GM12892 (cell line): ENCODE data around the gene PGBD5. TPM values are rescaled to one million over a fixed set of nuclear protein-coding genes. Genes with fewer than 3 reads are reported as not detected.
A peak's percentile ranks its signal among the peaks of the same experiment; 100 is the strongest.
"Not testable (repeated sequence)": the region's sequence is repeated elsewhere in the genome, so short reads cannot be mapped to it uniquely, and the experiment has no call there.

Experiments used
- DNase-seq: peaks from one replicate; pipeline ENCODE4 v3.0.0; 2011; ENCODE audit not compliant: insufficient read length
- FAIRE-seq: peaks from 2 replicates; lab custom pipeline; 2011; peaks lifted over from hg19 to GRCh38; lab: Jason Lieb, UNC
- POLR2A ChIP-seq: IDR thresholded peaks from 2 replicates; pipeline ENCODE4 v1.6.1; 2011; ENCODE audit warnings: low read depth, low read length, control low read depth
- POLR2AphosphoS5 ChIP-seq: IDR thresholded peaks from 2 replicates; pipeline ENCODE4 v1.6.1; 2011; ENCODE audit warnings: low read depth, low read length, control low read depth
- TAF1 ChIP-seq: IDR thresholded peaks from 2 replicates; pipeline ENCODE4 v1.6.1; 2011; ENCODE audit warnings: low read depth, mild to moderate bottlenecking, control low read depth, low read length, borderline replicate concordance
- polyA plus RNA-seq: library from polyadenylated mRNA; unstranded; fragments of >200 nt; gene quantifications from one replicate; pipeline ENCODE4 v1.2.1, GENCODE V29; 2012; ENCODE audit warnings: missing spikeins, inconsistent platforms; ENCODE audit not compliant: missing spikeins

PGBD5 gene
- polyA plus RNA-seq: not detected

DNA sequence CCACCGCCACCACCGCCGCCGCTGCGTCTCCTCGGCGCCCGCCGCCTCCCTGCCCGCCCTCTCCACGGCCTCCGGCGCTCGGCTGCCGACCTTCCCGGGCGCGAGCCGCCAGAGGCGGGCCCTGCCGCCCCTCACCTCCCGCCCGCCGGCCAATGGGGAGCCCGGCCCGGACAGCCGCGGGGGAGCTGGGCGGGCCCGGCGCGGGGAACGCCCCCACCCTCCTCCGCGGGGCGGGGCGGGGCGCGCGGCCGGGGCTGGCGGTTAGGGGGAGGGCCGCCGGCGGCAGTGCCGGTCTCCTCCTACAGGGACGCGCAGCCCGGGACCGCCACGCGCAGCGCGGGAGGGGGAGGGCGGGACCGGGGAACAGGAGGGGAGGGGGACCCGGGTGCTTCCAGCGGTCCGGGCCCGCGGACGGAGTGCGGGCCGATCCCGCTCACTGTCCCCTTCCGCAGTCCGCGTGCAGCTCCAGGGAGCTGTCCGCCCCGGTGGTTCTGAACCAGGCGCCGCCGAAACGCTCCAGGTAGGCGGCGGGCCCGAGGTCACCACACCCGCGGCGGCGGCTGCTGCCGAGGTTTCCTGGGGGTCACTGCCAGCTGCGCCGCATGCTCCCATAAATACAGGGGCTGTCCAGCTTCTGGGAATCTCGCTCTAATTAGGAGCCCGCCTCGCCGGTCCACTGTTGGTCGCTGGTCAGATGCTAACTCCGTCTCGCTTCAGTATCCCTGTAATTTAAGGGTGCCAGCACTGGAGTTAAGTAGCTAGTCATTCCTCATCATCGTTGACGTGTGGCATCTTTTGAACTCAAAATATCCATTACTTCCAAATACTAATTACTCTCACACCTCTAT is at the start of gene PGBD5:
TSS of gene PGBD5 (minus strand) at position 87 of the 848 bp plus-strand sequence. CDS start 404 bp downstream, outside the sequence.
- no peak for FAIRE-seq
- TF ChIP-seq POLR2A (no peak), POLR2AphosphoS5 (no peak), TAF1 (no peak)
- peak; percentile 61 for DNase-seq

- not testable (repeated sequence) for FAIRE-seq, DNase-seq
Measured at GRCh38 chr1:230474924-230475323, 48.8 kb upstream of the PGBD5 start.

DNA sequence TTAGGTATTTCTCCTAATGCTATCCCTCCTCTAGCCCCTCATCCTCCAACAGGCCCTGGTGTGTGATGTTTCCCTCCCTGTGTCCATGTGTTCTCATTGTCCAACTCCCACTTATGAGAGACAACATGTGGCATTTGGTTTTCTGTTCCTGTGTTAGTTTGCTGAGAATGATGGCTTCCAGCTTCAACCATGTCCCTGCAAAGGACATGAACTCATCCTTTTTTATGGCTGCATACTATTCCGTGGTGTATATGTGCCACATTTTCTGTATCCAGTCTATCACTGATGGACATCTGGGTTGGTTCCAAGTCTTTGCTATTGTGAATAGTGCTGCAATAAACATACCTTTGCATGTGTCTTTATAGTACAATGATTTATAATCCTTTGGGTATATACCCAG is 44.6 kb upstream of the PGBD5 start:
- FAIRE-seq: not testable (repeated sequence)

GRCh38 chr1:230469271-230469670 is 43.1 kb upstream of the PGBD5 start:
- TF ChIP-seq POLR2A: no peak
- TF ChIP-seq POLR2AphosphoS5: no peak
- no peak for TF ChIP-seq TAF1
- FAIRE-seq (no peak), DNase-seq (no peak)

More for the DNA sequence above, 44.6 kb upstream of the PGBD5 start:
- DNase-seq: not testable (repeated sequence)

- FAIRE-seq: no peak
Measured at GRCh38 chr1:230465691-230466090, 39.6 kb upstream of the PGBD5 start.

DNA sequence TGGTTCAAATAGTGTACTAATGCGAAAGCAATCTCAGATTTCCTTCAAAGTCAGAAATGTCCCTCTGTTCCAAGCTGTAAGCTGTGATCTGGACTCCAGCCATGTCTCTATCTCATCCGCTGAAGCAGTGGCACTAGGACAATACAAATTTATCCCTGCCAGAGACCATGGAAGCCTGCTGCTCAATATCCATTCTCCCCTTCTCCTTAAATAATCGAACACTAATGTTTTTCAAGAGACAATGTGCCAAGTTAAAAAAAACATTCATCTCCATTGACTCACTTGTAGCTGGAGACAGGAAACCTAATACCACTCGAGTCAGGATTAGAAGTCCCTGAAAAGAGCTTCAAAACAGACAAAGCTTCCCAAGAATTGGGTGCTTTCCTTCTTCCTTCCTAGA is 38.5 kb upstream of the PGBD5 start:
- FAIRE-seq (no peak), DNase-seq (no peak)
- no peak for TF ChIP-seq POLR2AphosphoS5
- TF ChIP-seq POLR2A: no peak
- TF ChIP-seq TAF1: no peak

More at GRCh38 chr1:230465691-230466090, 39.6 kb upstream of the PGBD5 start:
- no peak for DNase-seq
- TF ChIP-seq TAF1 (no peak), POLR2A (no peak), POLR2AphosphoS5 (no peak)

DNA sequence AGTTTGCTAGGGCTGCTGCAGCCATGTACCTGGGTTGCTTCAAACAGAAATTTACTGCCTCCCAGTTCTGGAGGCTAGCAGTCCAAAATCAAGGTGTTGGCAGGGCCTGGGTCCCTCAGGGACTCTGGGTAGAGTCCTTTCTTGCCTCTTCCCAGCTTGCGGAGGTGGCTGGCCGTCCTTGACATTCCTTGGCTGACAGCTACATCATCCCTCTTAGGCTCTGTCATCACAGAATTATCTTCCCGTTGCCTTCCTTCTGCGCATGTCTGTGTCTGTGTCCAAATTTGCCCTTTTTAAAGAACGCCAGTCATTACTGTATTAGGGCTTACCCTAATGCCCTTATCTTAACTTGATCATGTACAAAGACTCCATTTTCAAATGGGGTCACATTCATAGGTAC is 37.6 kb upstream of the PGBD5 start:
- TF ChIP-seq POLR2A: no peak
- no peak for TF ChIP-seq TAF1
- TF ChIP-seq POLR2AphosphoS5: no peak
- FAIRE-seq (no peak), DNase-seq (no peak)

GRCh38 chr1:230463326-230463725 is 37.2 kb upstream of the PGBD5 start:
- TF ChIP-seq POLR2AphosphoS5 (no peak), TAF1 (no peak), POLR2A (no peak)
- no peak for FAIRE-seq

DNA sequence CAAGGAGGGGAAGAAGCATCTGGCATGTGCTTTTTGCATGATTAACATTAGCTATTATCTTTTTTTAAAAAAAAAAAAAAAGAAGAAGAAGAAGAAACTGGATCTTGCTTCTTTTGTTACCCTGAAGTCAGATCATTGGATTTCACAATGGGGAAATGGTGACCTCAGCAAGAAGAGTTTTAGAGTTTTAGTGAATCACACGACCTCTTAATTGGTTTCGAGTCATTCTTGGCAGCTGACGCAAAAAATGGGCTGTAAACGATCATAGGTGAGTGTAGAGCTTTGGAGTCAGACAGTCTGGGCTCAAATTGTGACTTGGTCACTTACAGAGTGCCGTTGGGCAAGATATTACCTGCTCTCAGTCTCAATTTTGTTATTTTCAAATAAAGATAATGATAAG is 33.3 kb upstream of the PGBD5 start:
- DNase-seq: no peak
- TF ChIP-seq POLR2AphosphoS5: no peak
- TF ChIP-seq TAF1: no peak
- no peak for TF ChIP-seq POLR2A
- FAIRE-seq: no peak

More at GRCh38 chr1:230463326-230463725, 37.2 kb upstream of the PGBD5 start:
- no peak for DNase-seq

- TF ChIP-seq POLR2AphosphoS5 (no peak), POLR2A (no peak), TAF1 (no peak)
- no peak for DNase-seq
- FAIRE-seq: no peak
Measured at GRCh38 chr1:230458509-230458908, 32.4 kb upstream of the PGBD5 start.

GRCh38 chr1:230456478-230456877 is 30.3 kb upstream of the PGBD5 start:
- TF ChIP-seq TAF1: no peak
- TF ChIP-seq POLR2A: no peak
- no peak for TF ChIP-seq POLR2AphosphoS5
- DNase-seq (no peak), FAIRE-seq (no peak)

DNA sequence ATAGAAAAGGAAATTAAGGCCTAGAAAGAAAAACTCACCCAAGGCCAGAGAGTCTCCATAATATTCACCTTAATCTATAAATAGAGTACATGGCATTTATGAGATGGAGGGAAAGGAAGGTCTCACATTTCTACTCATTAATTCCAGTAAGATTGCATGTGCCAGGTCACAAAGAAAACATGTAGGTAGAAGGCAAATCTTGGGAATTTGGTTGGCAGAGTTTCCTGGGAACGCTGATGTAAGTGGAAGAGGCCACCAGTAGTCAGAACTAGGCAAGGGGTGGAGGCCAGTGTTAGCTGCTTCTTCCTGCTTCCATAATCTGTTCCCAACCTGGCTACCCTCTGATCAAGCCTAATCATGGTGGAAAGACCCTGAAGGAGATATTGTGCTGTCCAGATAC is 29.2 kb upstream of the PGBD5 start:
- TF ChIP-seq POLR2A: no peak
- no peak for TF ChIP-seq POLR2AphosphoS5
- no peak for TF ChIP-seq TAF1
- FAIRE-seq (no peak), DNase-seq (no peak)

DNA sequence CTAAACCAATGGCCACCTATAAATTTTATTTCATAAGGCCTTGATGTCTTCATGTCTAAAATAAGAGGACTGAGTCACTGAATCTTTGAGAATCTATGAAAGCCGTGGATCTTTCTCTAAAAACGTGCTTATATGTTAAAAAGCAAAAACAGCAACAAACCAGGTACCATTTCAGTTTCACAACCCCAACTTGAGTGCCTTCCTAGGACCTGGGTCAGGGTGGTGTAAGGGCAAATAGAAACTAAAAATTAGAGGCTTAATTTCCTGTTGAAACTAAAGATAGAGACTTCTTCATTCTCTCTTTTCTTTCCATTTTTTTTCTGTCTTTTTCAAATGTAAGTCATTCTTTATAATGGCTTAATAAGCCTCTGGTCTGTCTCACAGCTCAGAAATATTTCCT is 27.2 kb upstream of the PGBD5 start:
- TF ChIP-seq POLR2AphosphoS5 (no peak), TAF1 (no peak), POLR2A (no peak)
- FAIRE-seq: no peak
- no peak for DNase-seq
